GM21423 (cell line): ENCODE data around the gene LIN54.
A peak's percentile ranks its signal among the peaks of the same experiment; 100 is the strongest.

Source experiments
- ATAC-seq: cut with Tn5 transposase; IDR thresholded peaks from one replicate; pipeline ENCODE4 v1.9.1; 2021; ENCODE audit warnings: mild to moderate bottlenecking, moderate library complexity; ENCODE audit not compliant: unreplicated experiment

The LIN54 gene

GRCh38 chr4:82896755-82897154 lies 113.9 kb downstream of the LIN54 start:
- no peak for ATAC-seq

- ATAC-seq: no peak
Measured at GRCh38 chr4:82893942-82894341, 116.7 kb downstream of the LIN54 start.

GRCh38 chr4:82892467-82892802 lies 118.2 kb downstream of the LIN54 start:
- ATAC-seq: no peak

- peak; percentile 4 for ATAC-seq
Measured at GRCh38 chr4:82891707-82892466, 118.7 kb downstream of the LIN54 start.

- ATAC-seq: peak; percentile 90
Measured at GRCh38 chr4:82890901-82891706, 119.5 kb downstream of the LIN54 start, which contains the start of gene SEC31A. Gene SEC31A, minus strand, starts transcription at chr4:82891153. Its CDS starts 9,217 bp downstream, at chr4:82881936.

- no peak for ATAC-seq
Measured at GRCh38 chr4:82890528-82890900, 120.1 kb downstream of the LIN54 start.

GRCh38 chr4:82889287-82889686 lies 121.3 kb downstream of the LIN54 start:
- ATAC-seq: no peak

- no peak for ATAC-seq
Measured at GRCh38 chr4:82886147-82886942, 124.3 kb downstream of the LIN54 start.

GRCh38 chr4:82885410-82885809 lies 125.2 kb downstream of the LIN54 start:
- ATAC-seq: no peak
